ENCODE results near the gene ZMIZ1. TPM values are rescaled to one million over a fixed set of nuclear protein-coding genes. Genes with fewer than 3 reads are reported as not detected.
A peak's percentile ranks its signal among the peaks of the same experiment; 100 is the strongest.

ZMIZ1 gene
- polyA plus RNA-seq, 3 donors, result 3.3 to 64.6 (median 8.9) TPM

- Histone ChIP-seq H4K20me1 (ENCODE audit: insufficient read depth, low read length) (no peaks in the 10 kb centered on the region), H3K4me2 (replicated peaks; ENCODE audit: extremely low read depth, low read length, poor library complexity, severe bottlenecking) (no peak overlapping the region), H3K4me1 (ENCODE audit: control insufficient read depth in 1 of 2, insufficient read depth in 2 of 2, low read length in 2 of 2) (peaks cover 15% of the 10 kb centered on the region in 2 donors), H2AFZ (ENCODE audit: insufficient read depth, low read depth, low read length, poor library complexity, severe bottlenecking) (no peak overlapping the region), H3K4me3 (replicated peaks in 1 of 3; ENCODE audit: low read depth in 2 of 3, low read length in 3 of 3) (no peak overlapping the region), H3K79me2 (ENCODE audit: insufficient read depth, low read length) (no peaks in the 10 kb centered on the region), H3K9me3 (replicated peaks in 1 of 2; ENCODE audit: control insufficient read depth in 1 of 2, insufficient read depth in 1 of 2, low read length in 2 of 2) (no peaks in the 10 kb centered on the region), H3K36me3 (replicated peaks in 1 of 2; ENCODE audit: control insufficient read depth in 1 of 2, insufficient read depth in 2 of 2, low read length in 2 of 2) (no peaks in the 10 kb centered on the region), H3K27ac (ENCODE audit: low read depth in 1 of 2, low read length in 2 of 2) (no peak overlapping the region), H3K27me3 (ENCODE audit: control insufficient read depth in 2 of 2, insufficient read depth in 2 of 2, low read length in 2 of 2) (no peaks in the 10 kb centered on the region), H3K9ac (ENCODE audit: insufficient read depth, low read length, poor library complexity, severe bottlenecking) (peak overlapping the region; percentile 25)
- H3K27me3 Mint-ChIP-seq (ENCODE audit: low read depth in 3 of 3), result peaks cover 3 to 7% (median 5%) of the 10 kb centered on the region in 3 donors
- H3K4me3 Mint-ChIP-seq, result no peak overlapping the region
- H3K9me3 Mint-ChIP-seq, result peaks cover 0 to 7% (median 3%) of the 10 kb centered on the region in 7 donors
- intact Hi-C loops (cut with micrococcal nuclease), result no loop called here
- no peak for TF ChIP-seq CTCF (IDR thresholded peaks at IDR 0.05)
- H3K27ac Mint-ChIP-seq, result peak overlapping the region in 4 of 7 donors; percentile 43 to 91 (median 82)
- H3K4me1 Mint-ChIP-seq, result peaks cover 24% of the 10 kb centered on the region
- WGBS (ENCODE audit: insufficient coverage), result 75% methylated on average over 2 of the region's 2 CpGs
- DNase-seq, result peak in 1 of 3 donors; percentile 7
- H3K36me3 Mint-ChIP-seq, result peaks cover 0 to 3% of the 10 kb centered on the region in 2 donors
These were observed 266.3 kb downstream of the ZMIZ1 start for GRCh38 chr10:79335094-79335469.

GRCh38 chr10:79335470-79336235, 266.9 kb downstream of the ZMIZ1 start:
- Mint-ChIP-seq H3K4me3 (no peak overlapping the region), H3K36me3 (peaks cover 0 to 3% of the 10 kb centered on the region in 2 donors), H3K27ac (peak overlapping the region in 4 of 7 donors; percentile 43 to 91 (median 82)), H3K4me1 (peaks cover 24% of the 10 kb centered on the region), H3K27me3 (ENCODE audit: low read depth in 3 of 3) (peaks cover 3 to 7% (median 5%) of the 10 kb centered on the region in 3 donors), H3K9me3 (peaks cover 0 to 7% (median 3%) of the 10 kb centered on the region in 7 donors)
- no peaks in the 10 kb centered on the region for H3K36me3 ChIP-seq (replicated peaks in 1 of 2; ENCODE audit: control insufficient read depth in 1 of 2, insufficient read depth in 2 of 2, low read length in 2 of 2)
- intact Hi-C loops (cut with micrococcal nuclease), result no loop called here
- H2AFZ ChIP-seq (ENCODE audit: insufficient read depth, low read depth, low read length, poor library complexity, severe bottlenecking), result no peak overlapping the region
- no peaks in the 10 kb centered on the region for H3K9me3 ChIP-seq (replicated peaks in 1 of 2; ENCODE audit: control insufficient read depth in 1 of 2, insufficient read depth in 1 of 2, low read length in 2 of 2)
- no peak overlapping the region for H3K27ac ChIP-seq (ENCODE audit: low read depth in 1 of 2, low read length in 2 of 2)
- no peak overlapping the region for H3K4me2 ChIP-seq (replicated peaks; ENCODE audit: extremely low read depth, low read length, poor library complexity, severe bottlenecking)
- H3K4me1 ChIP-seq (ENCODE audit: control insufficient read depth in 1 of 2, insufficient read depth in 2 of 2, low read length in 2 of 2), result peaks cover 15% of the 10 kb centered on the region in 2 donors
- no peak overlapping the region for H3K4me3 ChIP-seq (replicated peaks in 1 of 3; ENCODE audit: low read depth in 2 of 3, low read length in 3 of 3)
- no peaks in the 10 kb centered on the region for H3K27me3 ChIP-seq (ENCODE audit: control insufficient read depth in 2 of 2, insufficient read depth in 2 of 2, low read length in 2 of 2)
- no peak for DNase-seq
- WGBS (ENCODE audit: insufficient coverage), result 89% methylated on average over 11 of the region's 13 CpGs
- peak overlapping the region; percentile 25 for H3K9ac ChIP-seq (ENCODE audit: insufficient read depth, low read length, poor library complexity, severe bottlenecking)
- H4K20me1 ChIP-seq (ENCODE audit: insufficient read depth, low read length), result no peaks in the 10 kb centered on the region
- no peaks in the 10 kb centered on the region for H3K79me2 ChIP-seq (ENCODE audit: insufficient read depth, low read length)
- TF ChIP-seq CTCF (IDR thresholded peaks at IDR 0.05), result no peak
